HepG2 (cell line): ENCODE measurements around the gene MYO18B. TPM values are rescaled to one million over a fixed set of nuclear protein-coding genes. Genes with fewer than 3 reads are reported as not detected.

ENCODE experiments used
- ATAC-seq: fragments of 200-7000 bp; cut with Tn5 transposase; 3 replicates; pipeline ENCODE4 v1.9.1; 2020; ENCODE audit warnings: mild to moderate bottlenecking, moderate library complexity
- BruUV-seq: library from RNA; stranded (reverse); fragments of 400-500 nt; replicated peaks from 2 replicates; lab custom pipeline; 2021; lab: Mats Ljungman, UMichigan
- CTCF ChIA-PET: fragments of 300-600 bp; formaldehyde crosslinking; extraction: SDS; loops from one replicate; lab custom pipeline; 2021; ENCODE audit warnings: low total read pairs, inconsistent platforms, low intra/inter-chr PET ratio; lab: Yijun Ruan, JAX
- POLR2A ChIA-PET: fragments of 350-600 bp; sonication (Branson Sonifier 250); formaldehyde crosslinking; loops from one replicate; lab custom pipeline; 2020; ENCODE audit warnings: antibody characterized with exemption, inconsistent platforms; lab: Yijun Ruan, JAX
- DNase-seq: peaks from one replicate; pipeline ENCODE4 v3.0.0-alpha.2; 2015; ENCODE audit warnings: low spot score
- FAIRE-seq: peaks from 3 replicates; lab custom pipeline; 2011; peaks lifted over from hg19 to GRCh38; lab: Jason Lieb, UNC
- H2AFZ ChIP-seq: one replicate; pipeline ENCODE4 v1.6.1; 2011; ENCODE audit warnings: low read length, inconsistent platforms
- H3K27ac ChIP-seq: fragments of 300-600 bp; 3 replicates; pipeline ENCODE4 v1.8.0; 2011; ENCODE audit warnings: mixed run types, mild to moderate bottlenecking, mixed read lengths, low read length, inconsistent platforms; ENCODE audit not compliant: insufficient read depth; ENCODE audit errors: extremely low read length
- H3K27me3 ChIP-seq, 2 experiments: fragments of 200-600 bp in 1 of 2; 2 replicates in 1 of 2; 3 replicates in 1 of 2; pipeline versions ENCODE4 v1.6.0 to v1.8.0; 2011; ENCODE audit warnings: low read length in 2 of 2, mild to moderate bottlenecking in 2 of 2, moderate library complexity in 2 of 2, inconsistent platforms in 1 of 2; ENCODE audit not compliant: insufficient read depth in 2 of 2, control insufficient read depth in 1 of 2
- H3K36me3 ChIP-seq, 2 experiments: fragments of 200-600 bp in 1 of 2; replicated peaks in 1 of 2; 2 replicates in 1 of 2; 3 replicates in 1 of 2; pipeline versions ENCODE4 v1.5.1 to v1.8.0; 2011; ENCODE audit warnings: low read length in 2 of 2, inconsistent platforms in 1 of 2; ENCODE audit not compliant: insufficient read depth in 2 of 2, control insufficient read depth in 1 of 2
- H3K4me1 ChIP-seq: 2 replicates; pipeline ENCODE4 v1.5.1; 2012; ENCODE audit warnings: low read length, inconsistent platforms; ENCODE audit not compliant: insufficient read depth
- H3K4me2 ChIP-seq: 2 replicates; pipeline ENCODE4 v1.6.0; 2011; ENCODE audit warnings: low read depth, low read length, inconsistent platforms
- H3K4me3 ChIP-seq, 3 experiments: fragments of 200-600 bp in 1 of 3; sonication (generic), shearing (Covaris generic) in 1 of 3; replicated peaks in 1 of 3; 2 replicates each; pipeline ENCODE4 v1.5.1; 2011 to 2016; ENCODE audit warnings: low read length in 3 of 3, inconsistent platforms in 2 of 3, low read depth in 2 of 3, mild to moderate bottlenecking in 2 of 3, control low read depth in 1 of 3, mixed read lengths in 1 of 3; ENCODE audit not compliant: insufficient read depth in 1 of 3
- H3K79me2 ChIP-seq: one replicate; pipeline ENCODE4 v1.6.1; 2011; ENCODE audit warnings: low read length, inconsistent platforms; ENCODE audit not compliant: insufficient read depth
- H3K9ac ChIP-seq: 2 replicates; pipeline ENCODE4 v1.6.0; 2011; ENCODE audit warnings: mild to moderate bottlenecking, low read depth, low read length, inconsistent platforms; ENCODE audit not compliant: insufficient read depth
- H3K9me3 ChIP-seq: 2 replicates; pipeline ENCODE4 v1.5.1; 2012; ENCODE audit warnings: mild to moderate bottlenecking, low read length
- H4K20me1 ChIP-seq: 2 replicates; pipeline ENCODE4 v1.6.0; 2011; ENCODE audit warnings: inconsistent platforms, mild to moderate bottlenecking, low read length, moderate library complexity; ENCODE audit not compliant: insufficient read depth
- KDM5A ChIP-seq: fragments of 200-600 bp; sonication (generic); IDR thresholded peaks from 2 replicates; pipeline ENCODE4 v1.7.0; 2018; ENCODE audit warnings: antibody characterized with exemption, mild to moderate bottlenecking, low read length, borderline replicate concordance
- NFYB ChIP-seq: sonication (generic); formaldehyde crosslinking; IDR thresholded peaks from 2 replicates; pipeline ENCODE4 v1.4.0; 2020; ENCODE audit warnings: missing genetic modification reagents
- TFDP1 ChIP-seq: IDR thresholded peaks from 2 replicates; pipeline ENCODE4 v1.6.1; 2016; ENCODE audit warnings: missing compliant biosample characterization, missing genetic modification reagents, borderline replicate concordance
- ZFAT ChIP-seq: sonication (generic); formaldehyde crosslinking; conservative IDR thresholded peaks from 2 replicates; pipeline ENCODE4 v1.8.1; 2023; ENCODE audit warnings: missing genetic modification reagents, inconsistent platforms
- ZNF18 ChIP-seq: sonication (generic); formaldehyde crosslinking; IDR thresholded peaks from 2 replicates; pipeline ENCODE4 v1.8.0; 2022; ENCODE audit warnings: mild to moderate bottlenecking, missing genetic modification reagents; ENCODE audit not compliant: insufficient replicate concordance
- ZNF329 ChIP-seq: sonication (generic); formaldehyde crosslinking; IDR thresholded peaks from 2 replicates; pipeline ENCODE4 v1.9.0; 2021; ENCODE audit warnings: low read depth, mild to moderate bottlenecking, missing genetic modification reagents
- ZNF746 ChIP-seq: sonication (generic); formaldehyde crosslinking; IDR thresholded peaks from 2 replicates; pipeline ENCODE4 v1.8.0; 2022; ENCODE audit warnings: mild to moderate bottlenecking, missing genetic modification reagents
- ZNF766 ChIP-seq: sonication (generic); formaldehyde crosslinking; IDR thresholded peaks from 2 replicates; pipeline ENCODE4 v1.5.0; 2020; ENCODE audit warnings: missing genetic modification reagents, borderline replicate concordance
- WGBS: methylation state at CpG from one replicate; pipeline ENCODE4 v1.1.6; 2017; ENCODE audit warnings: low lambda C conversion rate; 5-methylcytosine and 5-hydroxymethylcytosine counted together
- in situ Hi-C: cut with HindIII; loops from 2 replicates; pipeline ENCODE4 v1.10.0; 2017; ENCODE audit warnings: low pct_unique_long_range_greater_than_20kb; ENCODE audit not compliant: extremely low pct_ligation_motif_present
- intact Hi-C: fragments of 100-400 bp; cut with micrococcal nuclease; formaldehyde crosslinking; loops from one replicate; pipeline ENCODE4 v1.10.0; 2022; ENCODE audit not compliant: unreplicated experiment
- polyA plus RNA-seq, 8 experiments: library from polyadenylated mRNA; depleted of rRNA in 3 of 8; stranded (reverse) in 7 of 8; unstranded in 1 of 8; fragments of >200 nt; fragmentation: Illumina TruSeq in 4 of 8; extraction: Trizol in 4 of 8; gene quantifications; 2 replicates each; pipeline versions ENCODE4 v1.2.1 to v1.2.3, GENCODE V29; 2011 to 2016; ENCODE audit warnings: low read depth in 4 of 8, missing spikeins in 1 of 8, mixed read lengths in 1 of 8; ENCODE audit not compliant: insufficient read depth in 1 of 8
- total RNA-seq, 5 experiments: library from RNA; depleted of rRNA; stranded (reverse); fragments of >200 nt; fragmentation: Illumina TruSeq; extraction: Trizol; gene quantifications; 2 replicates each; pipeline ENCODE4 v1.2.3, GENCODE V29; 2016; ENCODE audit warnings: low read depth in 1 of 5

The MYO18B gene
- total and polyA plus RNA-seq, 2 of the 13 experiments (the other 11 are each of a cell fraction or from before 2014, with no cell fraction given), result 0.01 TPM; not detected in 1

- TF ChIP-seq TFDP1 (CRISPR knock-in tag) (no peak), ZNF18 (CRISPR knock-in tag) (no peak), ZFAT (no peak), NFYB (no peak), KDM5A (no peak)
- TF ChIP-seq, all 625 proteins: peak for 0
Measured at GRCh38 chr22:26055693-26056092, 313.7 kb downstream of the MYO18B start (continued).

- POLR2A ChIA-PET, result no interaction called here
- FAIRE-seq, result no peak
- CTCF ChIA-PET, result no interaction called here
Measured at GRCh38 chr22:26056455-26057200, 314.6 kb downstream of the MYO18B start.

More at GRCh38 chr22:26056455-26057200, 314.6 kb downstream of the MYO18B start:
- H3K4me3 ChIP-seq, result no peak overlapping the region
- no TSS peak for BruUV-seq
- H3K4me1 ChIP-seq, result no peaks in the 10 kb centered on the region
- no peaks in the 10 kb centered on the region for H3K79me2 ChIP-seq
- no peak for TF ChIP-seq ZNF766
- TF ChIP-seq ZNF746 (CRISPR knock-in tag), result no peak
- TF ChIP-seq ZNF329, result no peak
- WGBS, result 6% methylated on average over 11 of the region's 12 CpGs
- no peaks in the 10 kb centered on the region for H3K36me3 ChIP-seq
- intact Hi-C loops, result no loop called here
- H3K9ac ChIP-seq, result no peak overlapping the region
- in situ Hi-C loops, result no loop called here
- ATAC-seq (no peak), DNase-seq (no peak)
- H3K27me3 ChIP-seq, result peaks cover 0 to 20% of the 10 kb centered on the region in 2 experiments; a peak in 1 of 5 replicates
- H3K9me3 ChIP-seq, result no peaks in the 10 kb centered on the region
- H4K20me1 ChIP-seq, result no peaks in the 10 kb centered on the region
- no peak overlapping the region for H3K4me2 ChIP-seq
- no peak overlapping the region for H2AFZ ChIP-seq
- no peak overlapping the region for H3K27ac ChIP-seq
